K562 (cell line): ENCODE measurements around the gene MBOAT2. TPM values are rescaled to one million over a fixed set of nuclear protein-coding genes. Genes with fewer than 3 reads are reported as not detected.

Source experiments
- BDP1 ChIP-seq: IDR thresholded peaks from 3 replicates; pipeline ENCODE4 v1.6.1; 2011; ENCODE audit not compliant: insufficient read length, insufficient read depth
- BHLHE40 ChIP-seq: IDR thresholded peaks from 2 replicates; pipeline ENCODE4 v1.6.1; 2011; ENCODE audit warnings: low read length, improper control_type of control experiment
- EHMT2 ChIP-seq: fragments of 450-650 bp; IDR thresholded peaks from 2 replicates; pipeline ENCODE4 v1.6.1; 2018; ENCODE audit warnings: antibody characterized with exemption
- FOSL1 ChIP-seq: fragments of 200-800 bp; sonication (Bioruptor generic); conservative IDR thresholded peaks from 2 replicates; pipeline ENCODE4 v1.6.1; 2016; ENCODE audit warnings: missing genetic modification characterization, missing compliant biosample characterization
- ILF3 ChIP-seq: fragments of 450-650 bp; IDR thresholded peaks from 2 replicates; pipeline ENCODE4 v1.6.1; 2018; ENCODE audit warnings: antibody characterized with exemption, mild to moderate bottlenecking, moderate library complexity, borderline replicate concordance
- KDM4B ChIP-seq, 2 experiments: fragments of 450-650 bp in 1 of 2; sonication (generic) in 1 of 2; IDR thresholded peaks; 2 replicates each; pipeline ENCODE4 v1.6.1; 2016 to 2017; ENCODE audit warnings: borderline replicate concordance in 2 of 2, antibody characterized with exemption in 1 of 2, low read depth in 1 of 2, mild to moderate bottlenecking in 1 of 2
- LCOR ChIP-seq: sonication (generic); formaldehyde crosslinking; IDR thresholded peaks from 2 replicates; pipeline ENCODE4 v1.8.0; 2022; ENCODE audit warnings: mild to moderate bottlenecking, missing genetic modification reagents
- POLR3A ChIP-seq: IDR thresholded peaks from 2 replicates; pipeline ENCODE4 v1.6.1; 2011; ENCODE audit warnings: borderline replicate concordance, mild to moderate bottlenecking, moderate library complexity; ENCODE audit not compliant: insufficient read length, insufficient read depth; ENCODE audit errors: extremely low read depth
- POU5F1 ChIP-seq: fragments of 150-350 bp; IDR thresholded peaks from 2 replicates; pipeline ENCODE4 v1.6.1; 2014; ENCODE audit warnings: borderline replicate concordance, low read length, low read depth, mild to moderate bottlenecking; ENCODE audit not compliant: partially characterized antibody
- SIX5 ChIP-seq, 2 experiments: IDR thresholded peaks; 2 replicates each; pipeline ENCODE4 v1.6.1; 2011; ENCODE audit warnings: low read length in 2 of 2, borderline replicate concordance in 1 of 2, low read depth in 1 of 2, mild to moderate bottlenecking in 1 of 2, moderate library complexity in 1 of 2; ENCODE audit not compliant: insufficient read depth in 1 of 2
- TAF15 ChIP-seq: fragments of 200-400 bp; formaldehyde crosslinking; IDR thresholded peaks from 2 replicates; pipeline ENCODE4 v1.6.1; 2017; ENCODE audit warnings: mild to moderate bottlenecking, low read depth, low read length, moderate library complexity
- ZNF146 ChIP-seq: IDR thresholded peaks from one replicate; pipeline ENCODE4 v1.6.1; 2018; ENCODE audit warnings: missing compliant biosample characterization; ENCODE audit not compliant: unreplicated experiment
- ZNF551 ChIP-seq: fragments of 250-450 bp; sonication (Bioruptor Pico); IDR thresholded peaks from 2 replicates; pipeline ENCODE4 v1.5.0; 2021; ENCODE audit warnings: mild to moderate bottlenecking, moderate library complexity
- polyA plus RNA-seq, 8 experiments: library from polyadenylated mRNA; depleted of rRNA in 4 of 8; stranded (reverse) in 5 of 8; unstranded in 3 of 8; fragments of >200 nt; fragmentation: Nextera tagmentation in 2 of 8; fragmentation: Illumina TruSeq in 1 of 8; extraction: Ambion mirVana in 2 of 8; extraction: Trizol in 1 of 8; gene quantifications; 2 replicates each; pipeline versions ENCODE4 v1.2.1 to v1.2.3, GENCODE V29; 2011 to 2014; ENCODE audit warnings: inconsistent platforms in 1 of 8, missing spikeins in 1 of 8
- total RNA-seq, 7 experiments: library from RNA; depleted of rRNA in 6 of 7; stranded (reverse); fragments of >200 nt in 6 of 7; fragmentation: Illumina TruSeq in 2 of 7; extraction: Trizol in 2 of 7; gene quantifications; 2 replicates each; pipeline versions ENCODE4 v1.2.1 to v1.2.3, GENCODE V29; 2011 to 2021; ENCODE audit warnings: low replicate concordance in 1 of 7
- TF ChIP-seq, protein P1 (sequence below), 2 experiments: fragments of 450-650 bp in 1 of 2; sonication (generic) in 1 of 2; formaldehyde crosslinking; conservative IDR thresholded peaks; 2 replicates each; pipeline versions ENCODE4 v1.4.0 to v1.8.1; 2020 to 2022; ENCODE audit warnings: mild to moderate bottlenecking in 1 of 2, missing genetic modification reagents in 1 of 2
- TF ChIP-seq, protein P2 (sequence below): fragments of 450-650 bp; IDR thresholded peaks from 2 replicates; pipeline ENCODE4 v1.6.1; 2016; ENCODE audit warnings: low read depth
- TF ChIP-seq, protein P3 (sequence below): fragments of 450-650 bp; IDR thresholded peaks from 2 replicates; pipeline ENCODE4 v1.6.1; 2016; ENCODE audit warnings: antibody characterized with exemption

The MBOAT2 gene
- total and polyA plus RNA-seq, 9 of the 15 experiments (the other 6 are each of a cell fraction or from before 2014, with no cell fraction given): 8.4 to 122 (median 27.6) TPM

DNA sequence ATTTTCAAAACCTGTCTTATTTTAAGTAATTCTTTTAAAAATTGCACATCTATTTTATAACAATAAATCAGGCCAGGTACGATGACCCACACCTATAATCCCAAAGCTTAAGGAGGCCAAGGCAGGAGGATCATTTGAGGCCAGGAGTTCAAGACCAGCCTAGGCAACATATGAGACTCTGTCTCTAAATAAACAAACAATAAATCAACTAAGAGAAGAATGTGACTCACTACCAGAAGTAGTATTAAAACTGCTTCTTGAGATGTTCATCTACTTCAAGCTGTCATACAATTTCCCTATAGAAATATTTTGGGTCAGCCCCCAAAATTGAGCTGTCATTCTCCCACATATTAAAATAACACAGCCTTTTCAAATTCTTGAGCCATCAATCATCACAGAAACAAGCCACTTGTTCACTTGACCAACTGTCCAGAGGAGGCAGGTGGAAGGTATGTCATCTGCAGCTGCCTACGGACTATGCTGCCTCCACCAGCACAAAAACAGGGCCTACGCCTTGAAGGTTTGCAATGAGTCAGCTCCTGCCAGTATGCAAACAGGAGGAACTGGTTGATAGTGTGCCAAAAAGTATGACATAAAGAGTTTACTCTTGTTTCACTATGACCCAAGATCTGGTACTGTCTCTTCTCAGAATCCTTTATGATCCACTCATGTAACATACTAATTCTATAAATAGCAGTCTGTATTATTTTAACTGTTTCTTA lies 199.7 kb downstream of the MBOAT2 start (continued):
- TF ChIP-seq, protein P1, sequence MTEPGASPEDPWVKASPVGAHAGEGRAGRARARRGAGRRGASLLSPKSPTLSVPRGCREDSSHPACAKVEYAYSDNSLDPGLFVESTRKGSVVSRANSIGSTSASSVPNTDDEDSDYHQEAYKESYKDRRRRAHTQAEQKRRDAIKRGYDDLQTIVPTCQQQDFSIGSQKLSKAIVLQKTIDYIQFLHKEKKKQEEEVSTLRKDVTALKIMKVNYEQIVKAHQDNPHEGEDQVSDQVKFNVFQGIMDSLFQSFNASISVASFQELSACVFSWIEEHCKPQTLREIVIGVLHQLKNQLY (CRISPR knock-in tag; conservative IDR thresholded peaks at IDR 0.05): no peak
- no peak for TF ChIP-seq SIX5 (IDR thresholded peaks at IDR 0.05; ENCODE audit: borderline replicate concordance in 1 of 2, insufficient read depth in 1 of 2, low read depth in 1 of 2, low read length in 2 of 2)
- no peak for TF ChIP-seq POLR3A
- no peak for TF ChIP-seq BDP1
- 0 out of 2 replicates have a peak, but pooled peaks have one; percentile 40 for TF ChIP-seq BHLHE40
- TF ChIP-seq KDM4B (IDR thresholded peaks at IDR 0.05; ENCODE audit: borderline replicate concordance in 2 of 2, low read depth in 1 of 2): no peak
- no peak for TF ChIP-seq POU5F1
- TF ChIP-seq, protein P2, sequence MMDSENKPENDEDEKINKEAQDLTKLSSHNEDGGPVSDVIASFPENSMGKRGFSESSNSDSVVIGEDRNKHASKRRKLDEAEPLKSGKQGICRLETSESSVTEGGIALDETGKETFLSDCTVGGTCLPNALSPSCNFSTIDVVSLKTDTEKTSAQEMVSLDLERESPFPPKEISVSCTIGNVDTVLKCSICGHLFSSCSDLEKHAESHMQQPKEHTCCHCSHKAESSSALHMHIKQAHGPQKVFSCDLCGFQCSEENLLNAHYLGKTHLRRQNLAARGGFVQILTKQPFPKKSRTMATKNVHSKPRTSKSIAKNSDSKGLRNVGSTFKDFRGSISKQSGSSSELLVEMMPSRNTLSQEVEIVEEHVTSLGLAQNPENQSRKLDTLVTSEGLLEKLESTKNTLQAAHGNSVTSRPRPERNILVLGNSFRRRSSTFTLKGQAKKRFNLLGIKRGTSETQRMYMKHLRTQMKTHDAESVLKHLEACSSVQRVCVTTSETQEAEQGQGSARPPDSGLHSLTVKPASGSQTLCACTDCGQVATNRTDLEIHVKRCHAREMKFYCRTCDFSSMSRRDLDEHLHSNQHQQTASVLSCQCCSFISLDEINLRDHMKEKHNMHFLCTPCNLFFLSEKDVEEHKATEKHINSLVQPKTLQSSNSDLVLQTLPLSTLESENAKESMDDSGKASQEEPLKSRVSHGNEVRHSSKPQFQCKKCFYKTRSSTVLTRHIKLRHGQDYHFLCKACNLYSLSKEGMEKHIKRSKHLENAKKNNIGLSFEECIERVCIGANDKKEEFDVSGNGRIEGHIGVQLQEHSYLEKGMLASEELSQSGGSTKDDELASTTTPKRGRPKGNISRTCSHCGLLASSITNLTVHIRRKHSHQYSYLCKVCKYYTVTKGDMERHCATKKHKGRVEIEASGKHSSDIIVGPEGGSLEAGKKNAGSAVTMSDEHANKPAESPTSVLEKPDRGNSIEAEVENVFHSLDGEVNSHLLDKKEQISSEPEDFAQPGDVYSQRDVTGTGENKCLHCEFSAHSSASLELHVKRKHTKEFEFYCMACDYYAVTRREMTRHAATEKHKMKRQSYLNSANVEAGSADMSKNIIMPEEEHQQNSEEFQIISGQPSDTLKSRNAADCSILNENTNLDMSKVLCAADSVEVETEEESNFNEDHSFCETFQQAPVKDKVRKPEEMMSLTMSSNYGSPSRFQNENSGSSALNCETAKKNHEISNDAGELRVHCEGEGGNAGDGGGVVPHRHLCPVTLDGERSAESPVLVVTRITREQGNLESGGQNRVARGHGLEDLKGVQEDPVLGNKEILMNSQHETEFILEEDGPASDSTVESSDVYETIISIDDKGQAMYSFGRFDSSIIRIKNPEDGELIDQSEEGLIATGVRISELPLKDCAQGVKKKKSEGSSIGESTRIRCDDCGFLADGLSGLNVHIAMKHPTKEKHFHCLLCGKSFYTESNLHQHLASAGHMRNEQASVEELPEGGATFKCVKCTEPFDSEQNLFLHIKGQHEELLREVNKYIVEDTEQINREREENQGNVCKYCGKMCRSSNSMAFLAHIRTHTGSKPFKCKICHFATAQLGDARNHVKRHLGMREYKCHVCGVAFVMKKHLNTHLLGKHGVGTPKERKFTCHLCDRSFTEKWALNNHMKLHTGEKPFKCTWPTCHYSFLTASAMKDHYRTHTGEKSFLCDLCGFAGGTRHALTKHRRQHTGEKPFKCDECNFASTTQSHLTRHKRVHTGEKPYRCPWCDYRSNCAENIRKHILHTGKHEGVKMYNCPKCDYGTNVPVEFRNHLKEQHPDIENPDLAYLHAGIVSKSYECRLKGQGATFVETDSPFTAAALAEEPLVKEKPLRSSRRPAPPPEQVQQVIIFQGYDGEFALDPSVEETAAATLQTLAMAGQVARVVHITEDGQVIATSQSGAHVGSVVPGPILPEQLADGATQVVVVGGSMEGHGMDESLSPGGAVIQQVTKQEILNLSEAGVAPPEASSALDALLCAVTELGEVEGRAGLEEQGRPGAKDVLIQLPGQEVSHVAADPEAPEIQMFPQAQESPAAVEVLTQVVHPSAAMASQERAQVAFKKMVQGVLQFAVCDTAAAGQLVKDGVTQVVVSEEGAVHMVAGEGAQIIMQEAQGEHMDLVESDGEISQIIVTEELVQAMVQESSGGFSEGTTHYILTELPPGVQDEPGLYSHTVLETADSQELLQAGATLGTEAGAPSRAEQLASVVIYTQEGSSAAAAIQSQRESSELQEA: no peak
- TF ChIP-seq, protein P3, sequence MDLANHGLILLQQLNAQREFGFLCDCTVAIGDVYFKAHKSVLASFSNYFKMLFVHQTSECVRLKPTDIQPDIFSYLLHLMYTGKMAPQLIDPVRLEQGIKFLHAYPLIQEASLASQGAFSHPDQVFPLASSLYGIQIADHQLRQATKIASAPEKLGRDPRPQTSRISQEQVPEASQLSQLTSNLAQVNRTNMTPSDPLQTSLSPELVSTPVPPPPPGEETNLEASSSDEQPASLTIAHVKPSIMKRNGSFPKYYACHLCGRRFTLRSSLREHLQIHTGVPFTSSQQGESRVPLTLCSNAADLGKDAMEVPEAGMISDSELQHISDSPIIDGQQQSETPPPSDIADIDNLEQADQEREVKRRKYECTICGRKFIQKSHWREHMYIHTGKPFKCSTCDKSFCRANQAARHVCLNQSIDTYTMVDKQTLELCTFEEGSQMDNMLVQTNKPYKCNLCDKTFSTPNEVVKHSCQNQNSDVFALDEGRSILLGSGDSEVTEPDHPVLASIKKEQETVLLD: no peak
- no peak for TF ChIP-seq EHMT2
- no peak for TF ChIP-seq ILF3
- peak; percentile 89 for TF ChIP-seq FOSL1 (tag)
- TF ChIP-seq LCOR (CRISPR knock-in tag): 0 out of 2 replicates have a peak, but pooled peaks have one; percentile 7
- no peak for TF ChIP-seq ZNF146
- no peak for TF ChIP-seq ZNF551 (CRISPR knock-in tag)
- no peak for TF ChIP-seq TAF15
